ENCODE data around the gene SNX7.

SNX7 gene

DNA sequence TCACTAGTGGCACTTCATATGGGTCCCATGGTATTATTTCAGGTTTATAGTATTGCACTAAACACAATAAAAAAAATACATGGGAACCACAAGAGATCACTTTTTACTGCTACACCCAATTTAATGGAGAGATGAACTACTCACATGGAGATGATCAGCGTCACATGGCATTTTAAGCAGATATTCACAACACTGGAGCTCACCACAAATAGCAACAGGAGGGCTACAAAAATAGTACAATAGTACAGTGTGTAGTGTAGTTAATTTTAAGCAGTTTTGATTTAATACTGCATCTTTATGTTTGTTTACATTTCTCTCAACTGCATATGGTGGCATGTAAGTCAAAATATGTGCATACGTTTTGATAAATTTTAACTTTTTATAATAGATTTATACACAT, 31.0 kb downstream of the SNX7 start:
- TF ChIP-seq, protein P1, sequence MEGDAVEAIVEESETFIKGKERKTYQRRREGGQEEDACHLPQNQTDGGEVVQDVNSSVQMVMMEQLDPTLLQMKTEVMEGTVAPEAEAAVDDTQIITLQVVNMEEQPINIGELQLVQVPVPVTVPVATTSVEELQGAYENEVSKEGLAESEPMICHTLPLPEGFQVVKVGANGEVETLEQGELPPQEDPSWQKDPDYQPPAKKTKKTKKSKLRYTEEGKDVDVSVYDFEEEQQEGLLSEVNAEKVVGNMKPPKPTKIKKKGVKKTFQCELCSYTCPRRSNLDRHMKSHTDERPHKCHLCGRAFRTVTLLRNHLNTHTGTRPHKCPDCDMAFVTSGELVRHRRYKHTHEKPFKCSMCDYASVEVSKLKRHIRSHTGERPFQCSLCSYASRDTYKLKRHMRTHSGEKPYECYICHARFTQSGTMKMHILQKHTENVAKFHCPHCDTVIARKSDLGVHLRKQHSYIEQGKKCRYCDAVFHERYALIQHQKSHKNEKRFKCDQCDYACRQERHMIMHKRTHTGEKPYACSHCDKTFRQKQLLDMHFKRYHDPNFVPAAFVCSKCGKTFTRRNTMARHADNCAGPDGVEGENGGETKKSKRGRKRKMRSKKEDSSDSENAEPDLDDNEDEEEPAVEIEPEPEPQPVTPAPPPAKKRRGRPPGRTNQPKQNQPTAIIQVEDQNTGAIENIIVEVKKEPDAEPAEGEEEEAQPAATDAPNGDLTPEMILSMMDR (IDR thresholded peaks at IDR 0.05; ENCODE audit: control insufficient read depth, extremely low read depth, insufficient read depth), result no peak
- no peak overlapping the region for H3K4me3 ChIP-seq (ENCODE audit: low read depth, low read length)
- no peak for DNase-seq (ENCODE audit: low read depth)

- H3K4me3 ChIP-seq (ENCODE audit: low read depth, low read length), result no peak overlapping the region
- TF ChIP-seq, protein P1 (IDR thresholded peaks at IDR 0.05; ENCODE audit: control insufficient read depth, extremely low read depth, insufficient read depth), result no peak
- peak; percentile 83 for DNase-seq (ENCODE audit: low read depth)
These were observed 31.9 kb downstream of the SNX7 start for GRCh38 chr1:98693385-98693784.

DNA sequence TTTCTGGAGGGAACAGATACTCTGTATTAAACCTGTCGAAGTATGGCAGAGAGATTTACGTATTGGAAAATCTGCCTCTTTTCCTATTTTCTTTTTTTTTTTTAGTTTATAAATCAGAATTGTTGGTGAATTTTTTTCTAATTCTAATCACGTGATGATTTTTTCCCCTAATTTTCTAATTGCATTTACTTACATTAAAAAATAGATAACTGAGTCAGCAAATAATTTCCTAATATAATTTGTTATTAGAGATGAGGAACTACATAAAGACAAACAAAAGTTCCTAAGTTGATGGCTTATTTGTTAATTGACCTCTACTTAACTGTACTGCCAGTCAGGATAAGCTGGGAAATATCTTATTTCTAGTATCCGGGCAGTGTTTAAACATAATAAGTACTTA, 34.6 kb downstream of the SNX7 start:
- TF ChIP-seq, protein P1 (IDR thresholded peaks at IDR 0.05; ENCODE audit: control insufficient read depth, extremely low read depth, insufficient read depth), result no peak
- DNase-seq (ENCODE audit: low read depth), result no peak
- H3K4me3 ChIP-seq (ENCODE audit: low read depth, low read length), result no peak overlapping the region

- TF ChIP-seq, protein P1 (IDR thresholded peaks at IDR 0.05; ENCODE audit: control insufficient read depth, extremely low read depth, insufficient read depth), result no peak
- no peak for DNase-seq (ENCODE audit: low read depth)
These were observed 36.3 kb downstream of the SNX7 start for GRCh38 chr1:98697781-98698180.

DNA sequence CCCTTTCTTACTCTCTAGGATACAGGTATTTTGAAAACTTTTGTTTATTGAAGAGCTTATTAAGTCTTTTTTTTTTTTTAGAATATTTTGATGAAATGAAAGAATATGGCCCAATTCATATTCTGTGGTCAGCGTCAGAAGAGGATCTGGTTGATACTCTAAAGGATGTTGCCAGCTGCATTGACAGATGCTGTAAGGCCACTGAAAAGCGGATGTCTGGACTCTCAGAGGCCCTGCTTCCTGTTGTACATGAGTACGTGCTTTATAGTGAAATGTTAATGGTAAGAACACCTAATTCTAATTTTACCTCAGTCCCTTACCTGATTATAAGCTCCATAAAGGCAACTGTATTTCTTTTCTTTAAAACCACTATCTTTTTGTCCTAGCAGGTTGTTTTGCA, 37.1 kb downstream of the SNX7 start:
- H3K4me3 ChIP-seq (ENCODE audit: low read depth, low read length), result no peak overlapping the region
- TF ChIP-seq, protein P1 (IDR thresholded peaks at IDR 0.05; ENCODE audit: control insufficient read depth, extremely low read depth, insufficient read depth), result no peak
- DNase-seq (ENCODE audit: low read depth), result no peak

More at GRCh38 chr1:98697781-98698180, 36.3 kb downstream of the SNX7 start:
- no peak overlapping the region for H3K4me3 ChIP-seq (ENCODE audit: low read depth, low read length)

DNA sequence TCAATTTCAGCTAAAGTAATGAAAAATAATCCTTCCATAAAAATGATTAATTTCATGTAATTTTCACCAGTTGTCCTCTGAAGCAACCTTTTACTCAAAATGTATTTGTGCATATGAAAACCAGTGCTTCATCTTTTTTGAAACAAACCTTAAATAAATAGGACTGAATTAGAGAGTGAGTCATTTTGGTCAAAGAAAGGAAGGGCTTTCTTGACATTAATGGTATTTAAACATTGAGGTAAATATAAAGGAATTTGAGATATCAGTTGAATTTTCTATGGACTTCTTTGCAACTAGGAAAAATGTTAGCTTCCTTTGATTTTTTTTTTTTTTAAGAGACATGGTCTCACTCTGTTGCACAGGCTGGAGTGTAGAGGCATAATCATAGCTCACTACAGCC, 38.7 kb downstream of the SNX7 start:
- no peak overlapping the region for H3K4me3 ChIP-seq (ENCODE audit: low read depth, low read length)
- TF ChIP-seq, protein P1 (IDR thresholded peaks at IDR 0.05; ENCODE audit: control insufficient read depth, extremely low read depth, insufficient read depth), result no peak
- DNase-seq (ENCODE audit: low read depth), result no peak

- TF ChIP-seq, protein P1 (IDR thresholded peaks at IDR 0.05; ENCODE audit: control insufficient read depth, extremely low read depth, insufficient read depth), result no peak
- DNase-seq (ENCODE audit: low read depth), result no peak
These were observed 41.5 kb downstream of the SNX7 start for GRCh38 chr1:98702976-98703375.

More at GRCh38 chr1:98702976-98703375, 41.5 kb downstream of the SNX7 start:
- no peak overlapping the region for H3K4me3 ChIP-seq (ENCODE audit: low read depth, low read length)
